GM12875 (cell line): Measurements from ENCODE around the gene MCTP1.

Source experiments
- H3K4me3 ChIP-seq: one replicate; pipeline ENCODE4 v1.5.1; 2011; ENCODE audit warnings: low read depth, low read length, control low read depth
- CTCF ChIP-seq: IDR thresholded peaks from 2 replicates; pipeline ENCODE4 v1.5.1; 2011; ENCODE audit warnings: low read depth, mild to moderate bottlenecking, control low read depth, inconsistent platforms, low read length, moderate library complexity, borderline replicate concordance; ENCODE audit not compliant: insufficient read depth

The MCTP1 gene

GRCh38 chr5:95098012-95098411, 186.9 kb downstream of the MCTP1 start:
- H3K4me3 ChIP-seq, result no peak overlapping the region

GRCh38 chr5:95093211-95093610, 191.7 kb downstream of the MCTP1 start:
- H3K4me3 ChIP-seq, result no peak overlapping the region
- no peak for TF ChIP-seq CTCF

More at GRCh38 chr5:95098012-95098411, 186.9 kb downstream of the MCTP1 start:
- no peak for TF ChIP-seq CTCF

- H3K4me3 ChIP-seq, result no peak overlapping the region
- TF ChIP-seq CTCF, result no peak
Observed at GRCh38 chr5:95090774-95091173, 194.1 kb downstream of the MCTP1 start.

- H3K4me3 ChIP-seq, result no peak overlapping the region
- TF ChIP-seq CTCF, result no peak
Observed at GRCh38 chr5:95087816-95088317, 197.0 kb downstream of the MCTP1 start.

GRCh38 chr5:95086927-95087815, 197.7 kb downstream of the MCTP1 start:
- no peak overlapping the region for H3K4me3 ChIP-seq
- TF ChIP-seq CTCF, result no peak

- no peak overlapping the region for H3K4me3 ChIP-seq
- no peak for TF ChIP-seq CTCF
Observed at GRCh38 chr5:95084757-95085156, 200.1 kb downstream of the MCTP1 start.

- TF ChIP-seq CTCF, result no peak
- H3K4me3 ChIP-seq, result no peak overlapping the region
Observed at GRCh38 chr5:95083606-95084005, 201.3 kb downstream of the MCTP1 start.
